Panc1 (cell line): ENCODE results near the gene WASF2. TPM values are rescaled to one million over a fixed set of nuclear protein-coding genes. Genes with fewer than 3 reads are reported as not detected.

Experiments used
- ATAC-seq: fragments of 200-7000 bp; cut with Tn5 transposase; 2 replicates; pipeline ENCODE4 v1.9.1; 2020; ENCODE audit warnings: mild to moderate bottlenecking, moderate library complexity
- BruUV-seq: library from RNA; stranded (reverse); fragments of 400-500 nt; replicated peaks from 2 replicates; lab custom pipeline; 2021; lab: Mats Ljungman, UMichigan
- CTCF ChIA-PET: fragments of 300-600 bp; sonication (Branson Sonifier 250); formaldehyde crosslinking; loops from one replicate; lab custom pipeline; 2022; ENCODE audit warnings: antibody characterized with exemption; lab: Charles Lee
- POLR2A ChIA-PET: fragments of 300-600 bp; sonication (Branson Sonifier 250); formaldehyde crosslinking; loops from one replicate; lab custom pipeline; 2022; ENCODE audit warnings: antibody characterized with exemption; lab: Charles Lee
- DNase-seq: peaks from one replicate; pipeline ENCODE4 v3.0.0-alpha.2; 2010; ENCODE audit warnings: low read depth, low spot score
- H3K27ac ChIP-seq: 2 replicates; pipeline ENCODE4 v1.5.1; 2011; ENCODE audit warnings: mild to moderate bottlenecking, low read length, inconsistent platforms
- H3K27me3 ChIP-seq: fragments of 200-500 bp; sonication (Bioruptor generic); 2 replicates; pipeline ENCODE4 v1.6.0; 2014; ENCODE audit warnings: low read length, inconsistent platforms; ENCODE audit not compliant: control insufficient read depth, insufficient read depth
- H3K36me3 ChIP-seq: fragments of 200-500 bp; sonication (Bioruptor generic); 2 replicates; pipeline ENCODE4 v1.5.1; 2014; ENCODE audit warnings: inconsistent platforms, mild to moderate bottlenecking, low read length, moderate library complexity; ENCODE audit not compliant: control insufficient read depth, insufficient read depth
- H3K4me1 ChIP-seq: 2 replicates; pipeline ENCODE4 v1.5.1; 2011; ENCODE audit warnings: inconsistent platforms, mild to moderate bottlenecking, low read length, moderate library complexity; ENCODE audit not compliant: control insufficient read depth, insufficient read depth
- H3K4me3 ChIP-seq, 2 experiments: 2 replicates each; pipeline ENCODE4 v1.5.1; 2011 to 2012; ENCODE audit warnings: low read depth in 2 of 2, low read length in 2 of 2, mild to moderate bottlenecking in 2 of 2, inconsistent platforms in 1 of 2, moderate library complexity in 1 of 2
- H3K9me3 ChIP-seq: fragments of 200-500 bp; sonication (Bioruptor generic); 2 replicates; pipeline ENCODE4 v1.5.1; 2014; ENCODE audit warnings: low read depth, mild to moderate bottlenecking, inconsistent platforms, low read length, moderate library complexity; ENCODE audit not compliant: control insufficient read depth, insufficient read depth
- POLR2AphosphoS5 ChIP-seq: IDR thresholded peaks from 2 replicates; pipeline ENCODE4 v1.6.1; 2012; ENCODE audit warnings: mild to moderate bottlenecking, low read depth, low read length, moderate library complexity
- SIN3A ChIP-seq: IDR thresholded peaks from 2 replicates; pipeline ENCODE4 v1.6.1; 2012; ENCODE audit warnings: low read depth, mild to moderate bottlenecking, low read length, moderate library complexity, borderline replicate concordance; ENCODE audit not compliant: insufficient read depth
- TCF7L2 ChIP-seq: IDR thresholded peaks from 2 replicates; pipeline ENCODE4 v1.6.1; 2011; ENCODE audit warnings: mild to moderate bottlenecking, low read depth, low read length, inconsistent platforms
- in situ Hi-C: cut with HindIII; loops from 2 replicates; pipeline ENCODE4 v1.10.0; 2016; ENCODE audit warnings: low sequenced_read_pairs, low pct_unique_long_range_greater_than_20kb
- intact Hi-C: fragments of 100-400 bp; cut with micrococcal nuclease; formaldehyde crosslinking; loops from one replicate; pipeline ENCODE4 v1.10.0; 2022; ENCODE audit not compliant: unreplicated experiment
- total RNA-seq: library from RNA; stranded (reverse); gene quantifications from one replicate; pipeline ENCODE4 v1.2.1, GENCODE V29; 2021; ENCODE audit not compliant: unreplicated experiment
- TF ChIP-seq, protein P1 (sequence below), 2 experiments: IDR thresholded peaks; 2 replicates each; pipeline ENCODE4 v1.6.1; 2011 to 2012; ENCODE audit warnings: low read depth in 2 of 2, control low read depth in 1 of 2, low read length in 1 of 2, mild to moderate bottlenecking in 1 of 2, moderate library complexity in 1 of 2; ENCODE audit not compliant: insufficient read depth in 1 of 2
- TF ChIP-seq, protein P2 (sequence below): fragments of 450-650 bp; IDR thresholded peaks from 2 replicates; pipeline ENCODE4 v1.5.1; 2017; ENCODE audit warnings: mild to moderate bottlenecking

Gene WASF2
- total RNA-seq, 1 experiment from 2014 or later, result 121 TPM

DNA sequence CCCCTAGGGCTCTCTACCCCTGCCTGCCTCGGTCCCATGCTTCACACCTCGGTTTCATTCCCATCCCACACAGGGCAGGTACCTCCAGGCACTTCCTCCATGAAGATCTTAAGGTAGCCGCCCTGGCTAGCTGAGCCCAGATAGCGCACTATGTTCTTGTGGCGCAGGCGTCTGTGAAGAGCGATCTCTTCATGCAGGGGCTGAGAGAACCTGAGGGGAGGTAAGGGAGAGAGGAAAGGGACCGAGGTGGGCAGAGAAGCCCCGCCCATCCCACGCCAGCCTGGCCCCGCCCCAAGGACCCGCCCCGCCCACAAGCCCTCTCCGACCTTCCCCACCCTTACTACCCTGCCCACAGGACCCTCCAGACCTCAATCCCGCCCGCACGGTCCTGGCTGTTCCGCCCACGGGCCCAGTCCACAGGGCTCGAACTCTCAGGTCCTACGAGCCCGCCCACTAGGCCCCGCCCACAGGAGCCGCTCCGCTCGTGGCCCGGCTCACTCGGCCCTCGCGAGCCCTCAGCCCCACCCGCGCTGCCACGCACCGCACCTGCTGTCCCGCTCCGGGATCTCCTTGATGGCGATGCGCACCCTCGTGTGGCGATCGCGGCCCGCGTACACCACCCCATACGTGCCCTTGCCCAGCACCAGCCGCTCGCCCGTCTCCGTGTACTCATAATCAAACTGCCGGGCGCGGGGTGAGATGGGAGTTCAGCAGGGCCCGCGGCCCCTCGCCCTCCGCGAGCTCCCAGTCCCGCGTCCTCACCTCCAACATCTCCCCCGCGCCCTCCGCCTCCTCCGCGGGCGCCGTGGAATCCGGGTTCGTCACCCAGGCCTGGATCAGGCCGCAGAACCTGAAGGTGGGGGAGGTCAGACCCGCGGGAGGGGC, 129.6 kb downstream of the WASF2 start:
- in situ Hi-C loops (no loop called here), intact Hi-C loops (no loop called here)
- Histone ChIP-seq H3K27me3 (no peaks in the 10 kb centered on the region), H3K4me1 (peaks cover 7% of the 10 kb centered on the region), H3K4me3 (no peak overlapping the region), H3K27ac (no peak overlapping the region), H3K36me3 (no peaks in the 10 kb centered on the region; the same call in 1 of the 2 replicates), H3K9me3 (no peaks in the 10 kb centered on the region)
- DNase-seq (no peak), ATAC-seq (no peak)
- TF ChIP-seq, protein P1, sequence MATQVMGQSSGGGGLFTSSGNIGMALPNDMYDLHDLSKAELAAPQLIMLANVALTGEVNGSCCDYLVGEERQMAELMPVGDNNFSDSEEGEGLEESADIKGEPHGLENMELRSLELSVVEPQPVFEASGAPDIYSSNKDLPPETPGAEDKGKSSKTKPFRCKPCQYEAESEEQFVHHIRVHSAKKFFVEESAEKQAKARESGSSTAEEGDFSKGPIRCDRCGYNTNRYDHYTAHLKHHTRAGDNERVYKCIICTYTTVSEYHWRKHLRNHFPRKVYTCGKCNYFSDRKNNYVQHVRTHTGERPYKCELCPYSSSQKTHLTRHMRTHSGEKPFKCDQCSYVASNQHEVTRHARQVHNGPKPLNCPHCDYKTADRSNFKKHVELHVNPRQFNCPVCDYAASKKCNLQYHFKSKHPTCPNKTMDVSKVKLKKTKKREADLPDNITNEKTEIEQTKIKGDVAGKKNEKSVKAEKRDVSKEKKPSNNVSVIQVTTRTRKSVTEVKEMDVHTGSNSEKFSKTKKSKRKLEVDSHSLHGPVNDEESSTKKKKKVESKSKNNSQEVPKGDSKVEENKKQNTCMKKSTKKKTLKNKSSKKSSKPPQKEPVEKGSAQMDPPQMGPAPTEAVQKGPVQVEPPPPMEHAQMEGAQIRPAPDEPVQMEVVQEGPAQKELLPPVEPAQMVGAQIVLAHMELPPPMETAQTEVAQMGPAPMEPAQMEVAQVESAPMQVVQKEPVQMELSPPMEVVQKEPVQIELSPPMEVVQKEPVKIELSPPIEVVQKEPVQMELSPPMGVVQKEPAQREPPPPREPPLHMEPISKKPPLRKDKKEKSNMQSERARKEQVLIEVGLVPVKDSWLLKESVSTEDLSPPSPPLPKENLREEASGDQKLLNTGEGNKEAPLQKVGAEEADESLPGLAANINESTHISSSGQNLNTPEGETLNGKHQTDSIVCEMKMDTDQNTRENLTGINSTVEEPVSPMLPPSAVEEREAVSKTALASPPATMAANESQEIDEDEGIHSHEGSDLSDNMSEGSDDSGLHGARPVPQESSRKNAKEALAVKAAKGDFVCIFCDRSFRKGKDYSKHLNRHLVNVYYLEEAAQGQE (IDR thresholded peaks at IDR 0.05; ENCODE audit: insufficient read depth in 1 of 2, low read depth in 2 of 2, low read length in 1 of 2), result no peak
- TF ChIP-seq POLR2AphosphoS5, result no peak
- TF ChIP-seq, protein P2, sequence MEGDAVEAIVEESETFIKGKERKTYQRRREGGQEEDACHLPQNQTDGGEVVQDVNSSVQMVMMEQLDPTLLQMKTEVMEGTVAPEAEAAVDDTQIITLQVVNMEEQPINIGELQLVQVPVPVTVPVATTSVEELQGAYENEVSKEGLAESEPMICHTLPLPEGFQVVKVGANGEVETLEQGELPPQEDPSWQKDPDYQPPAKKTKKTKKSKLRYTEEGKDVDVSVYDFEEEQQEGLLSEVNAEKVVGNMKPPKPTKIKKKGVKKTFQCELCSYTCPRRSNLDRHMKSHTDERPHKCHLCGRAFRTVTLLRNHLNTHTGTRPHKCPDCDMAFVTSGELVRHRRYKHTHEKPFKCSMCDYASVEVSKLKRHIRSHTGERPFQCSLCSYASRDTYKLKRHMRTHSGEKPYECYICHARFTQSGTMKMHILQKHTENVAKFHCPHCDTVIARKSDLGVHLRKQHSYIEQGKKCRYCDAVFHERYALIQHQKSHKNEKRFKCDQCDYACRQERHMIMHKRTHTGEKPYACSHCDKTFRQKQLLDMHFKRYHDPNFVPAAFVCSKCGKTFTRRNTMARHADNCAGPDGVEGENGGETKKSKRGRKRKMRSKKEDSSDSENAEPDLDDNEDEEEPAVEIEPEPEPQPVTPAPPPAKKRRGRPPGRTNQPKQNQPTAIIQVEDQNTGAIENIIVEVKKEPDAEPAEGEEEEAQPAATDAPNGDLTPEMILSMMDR, result no peak
- TF ChIP-seq TCF7L2, result no peak
- TF ChIP-seq SIN3A, result no peak
- ChIA-PET POLR2A (no interaction called here), CTCF (no interaction called here)
- BruUV-seq, result no TSS peak

DNA sequence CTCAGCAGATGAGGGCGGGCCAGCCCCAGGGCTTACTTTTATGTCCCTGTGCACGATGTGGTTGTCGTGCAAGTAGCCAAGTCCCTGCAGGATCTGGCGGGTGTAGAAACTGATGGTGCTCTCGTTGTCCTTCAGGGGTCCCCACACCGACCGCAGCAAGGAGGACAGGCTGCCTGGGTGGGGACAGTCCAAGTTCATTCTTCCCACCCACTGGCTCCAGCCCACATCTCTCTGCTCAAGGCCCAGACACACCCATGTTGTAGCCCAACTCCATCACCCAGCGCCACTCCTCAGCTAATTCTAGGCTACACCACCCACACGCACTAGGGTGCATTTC, 130.2 kb downstream of the WASF2 start:
- DNase-seq (no peak), ATAC-seq (no peak)
- Histone ChIP-seq H3K36me3 (no peaks in the 10 kb centered on the region; the same call in 1 of the 2 replicates), H3K4me1 (peaks cover 2% of the 10 kb centered on the region), H3K27me3 (no peaks in the 10 kb centered on the region), H3K27ac (no peak overlapping the region), H3K9me3 (no peaks in the 10 kb centered on the region), H3K4me3 (no peak overlapping the region)
- in situ Hi-C loops (no loop called here), intact Hi-C loops (no loop called here)
- ChIA-PET CTCF (no interaction called here), POLR2A (no interaction called here)
- TF ChIP-seq, protein P2, result no peak
- TF ChIP-seq POLR2AphosphoS5 (no peak), SIN3A (no peak), TCF7L2 (no peak)
- TF ChIP-seq, protein P1 (IDR thresholded peaks at IDR 0.05; ENCODE audit: insufficient read depth in 1 of 2, low read depth in 2 of 2, low read length in 1 of 2), result no peak
- BruUV-seq, result no TSS peak
